Bronchial epithelial cell (primary cell): Measurements from ENCODE around the gene TMEM198. TPM values are rescaled to one million over a fixed set of nuclear protein-coding genes. Genes with fewer than 3 reads are reported as not detected.

Experiments
- DNase-seq: peaks from one replicate; pipeline ENCODE4 v3.0.0-alpha.2; 2010; ENCODE audit warnings: low read depth
- FAIRE-seq: peaks from 2 replicates; lab custom pipeline; 2011; peaks lifted over from hg19 to GRCh38; lab: Jason Lieb, UNC
- H3K27me3 ChIP-seq: 2 replicates; pipeline ENCODE4 v1.5.1; 2011; ENCODE audit warnings: low read length; ENCODE audit not compliant: control insufficient read depth, insufficient read depth
- H3K36me3 ChIP-seq: 2 replicates; pipeline ENCODE4 v1.5.1; 2011; ENCODE audit warnings: low read length; ENCODE audit not compliant: control insufficient read depth, insufficient read depth
- H3K4me3 ChIP-seq: 2 replicates; pipeline ENCODE4 v1.5.1; 2011; ENCODE audit warnings: mild to moderate bottlenecking, low read depth, low read length, control low read depth
- total RNA-seq: library from RNA; depleted of rRNA; stranded (reverse); fragments of >200 nt; gene quantifications from 2 replicates; pipeline ENCODE4 v1.2.1, GENCODE V29; 2014
- TF ChIP-seq, protein P1 (sequence below): IDR thresholded peaks from 2 replicates; pipeline ENCODE4 v1.5.1; 2011; ENCODE audit warnings: mild to moderate bottlenecking, moderate library complexity, low read length, control low read depth, inconsistent platforms; ENCODE audit not compliant: insufficient read depth, severe bottlenecking

Gene TMEM198
- total RNA-seq, 1 donor from 2014 or later, result under 0.01 TPM

GRCh38 chr2:219571311-219572236, 27.7 kb downstream of the TMEM198 start, which contains the start of gene OBSL1:
OBSL1 (minus strand) TSS chr2:219571539; CDS start chr2:219571232, 307 bp downstream.
- DNase-seq, result peak; percentile 77
- TF ChIP-seq, protein P1, sequence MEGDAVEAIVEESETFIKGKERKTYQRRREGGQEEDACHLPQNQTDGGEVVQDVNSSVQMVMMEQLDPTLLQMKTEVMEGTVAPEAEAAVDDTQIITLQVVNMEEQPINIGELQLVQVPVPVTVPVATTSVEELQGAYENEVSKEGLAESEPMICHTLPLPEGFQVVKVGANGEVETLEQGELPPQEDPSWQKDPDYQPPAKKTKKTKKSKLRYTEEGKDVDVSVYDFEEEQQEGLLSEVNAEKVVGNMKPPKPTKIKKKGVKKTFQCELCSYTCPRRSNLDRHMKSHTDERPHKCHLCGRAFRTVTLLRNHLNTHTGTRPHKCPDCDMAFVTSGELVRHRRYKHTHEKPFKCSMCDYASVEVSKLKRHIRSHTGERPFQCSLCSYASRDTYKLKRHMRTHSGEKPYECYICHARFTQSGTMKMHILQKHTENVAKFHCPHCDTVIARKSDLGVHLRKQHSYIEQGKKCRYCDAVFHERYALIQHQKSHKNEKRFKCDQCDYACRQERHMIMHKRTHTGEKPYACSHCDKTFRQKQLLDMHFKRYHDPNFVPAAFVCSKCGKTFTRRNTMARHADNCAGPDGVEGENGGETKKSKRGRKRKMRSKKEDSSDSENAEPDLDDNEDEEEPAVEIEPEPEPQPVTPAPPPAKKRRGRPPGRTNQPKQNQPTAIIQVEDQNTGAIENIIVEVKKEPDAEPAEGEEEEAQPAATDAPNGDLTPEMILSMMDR, result no peak
- FAIRE-seq, result peak; percentile 43
- Histone ChIP-seq H3K27me3 (no peaks in the 10 kb centered on the region), H3K36me3 (peaks cover under 1% of the 10 kb centered on the region), H3K4me3 (peak within 1 kb of the TSS; percentile 66)

DNA sequence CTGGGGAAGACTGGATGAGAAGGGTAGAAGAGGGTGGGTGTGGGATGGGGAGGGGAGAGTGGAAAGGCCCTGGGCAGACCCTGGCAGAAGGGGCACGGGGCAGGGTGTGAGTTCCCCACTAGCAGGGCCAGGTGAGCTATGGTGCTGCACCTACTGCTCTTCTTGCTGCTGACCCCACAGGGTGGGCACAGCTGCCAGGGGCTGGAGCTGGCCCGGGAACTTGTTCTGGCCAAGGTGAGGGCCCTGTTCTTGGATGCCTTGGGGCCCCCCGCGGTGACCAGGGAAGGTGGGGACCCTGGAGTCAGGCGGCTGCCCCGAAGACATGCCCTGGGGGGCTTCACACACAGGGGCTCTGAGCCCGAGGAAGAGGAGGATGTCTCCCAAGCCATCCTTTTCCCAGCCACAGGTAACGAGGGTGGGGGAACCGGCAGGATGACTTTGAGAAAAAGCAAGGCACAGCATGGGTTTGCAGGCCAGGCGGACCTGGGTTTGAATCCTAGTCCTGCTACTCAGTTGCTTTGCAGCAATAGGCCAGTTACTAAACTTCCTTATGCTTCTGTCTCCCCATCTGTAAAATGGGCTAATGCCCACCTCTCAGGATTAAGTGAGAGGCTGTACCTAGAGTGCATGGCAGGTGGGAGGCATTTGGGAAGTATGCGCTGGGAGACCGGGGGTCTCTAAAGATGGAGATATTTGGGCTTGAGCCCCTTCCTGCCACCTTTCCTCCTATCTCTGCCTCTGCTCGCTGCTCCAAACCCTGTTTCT, 28.6 kb downstream of the TMEM198 start, which contains the start of gene INHA:
TSS of gene INHA (plus strand) at position 74 of the 765 bp plus-strand sequence. CDS start at position 139, 65 bp downstream.
- Histone ChIP-seq H3K4me3 (peak within 1 kb of the TSS; percentile 66), H3K27me3 (no peaks in the 10 kb centered on the region), H3K36me3 (no peaks in the 10 kb centered on the region)
- FAIRE-seq (no peak), DNase-seq (no peak)
- TF ChIP-seq, protein P1, result no peak

GRCh38 chr2:219573166-219573565, 29.3 kb downstream of the TMEM198 start:
- DNase-seq (no peak), FAIRE-seq (no peak)
- Histone ChIP-seq H3K36me3 (no peaks in the 10 kb centered on the region), H3K4me3 (no peak overlapping the region), H3K27me3 (no peaks in the 10 kb centered on the region)
- TF ChIP-seq, protein P1, result no peak

- no peaks in the 10 kb centered on the region for H3K27me3 ChIP-seq
- TF ChIP-seq, protein P1, result no peak
Measured at GRCh38 chr2:219574484-219575311, 30.9 kb downstream of the TMEM198 start.

DNA sequence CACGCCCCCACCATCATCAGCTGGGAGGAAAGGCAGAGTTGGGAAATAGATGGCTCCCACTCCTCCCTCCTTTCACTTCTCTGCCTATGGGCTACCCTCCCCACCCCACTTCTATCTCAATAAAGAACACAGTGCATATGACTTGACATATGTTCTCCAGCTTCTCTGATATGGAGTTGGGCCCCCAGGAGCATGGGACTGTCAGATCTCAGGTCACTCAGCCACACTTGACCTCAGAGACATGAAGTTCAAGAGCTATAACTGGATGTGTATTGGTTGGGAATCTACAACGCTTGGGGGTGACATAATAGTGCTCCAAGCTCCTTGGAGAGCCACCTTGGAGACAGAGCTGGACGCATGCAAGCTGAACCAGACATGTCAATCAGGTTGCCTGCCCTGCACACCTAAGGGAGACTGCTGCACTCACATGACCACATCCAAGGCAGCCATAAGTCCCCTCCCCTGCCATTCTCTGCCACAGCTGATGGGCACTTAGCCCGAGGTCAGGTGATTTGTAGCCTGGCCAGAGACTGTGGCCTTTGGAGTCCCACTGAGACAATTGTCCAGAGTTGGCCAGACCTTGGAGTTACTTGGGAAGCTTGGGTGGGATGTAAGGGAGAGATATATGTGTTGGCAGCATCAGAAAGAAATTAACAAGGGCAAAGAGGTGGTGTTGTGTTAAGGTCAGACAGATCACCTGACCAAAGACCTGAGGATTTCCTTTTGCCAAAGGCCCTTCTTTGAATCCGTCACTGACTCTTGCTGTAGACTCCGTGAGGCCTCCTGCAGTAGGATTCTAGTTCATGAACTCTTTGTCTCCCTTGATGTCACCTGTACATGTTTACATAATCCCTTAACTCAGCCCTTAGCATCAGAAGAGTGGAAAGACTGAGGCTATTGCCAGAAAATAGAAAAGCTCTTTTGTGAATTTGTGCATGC, 32.0 kb downstream of the TMEM198 start:
- H3K27me3 ChIP-seq, result no peaks in the 10 kb centered on the region
- TF ChIP-seq, protein P1, result no peak
- no peaks in the 10 kb centered on the region for H3K36me3 ChIP-seq
- no peak overlapping the region for H3K4me3 ChIP-seq
- FAIRE-seq, result no peak
- DNase-seq, result no peak

More at GRCh38 chr2:219574484-219575311, 30.9 kb downstream of the TMEM198 start:
- Histone ChIP-seq H3K4me3 (no peak overlapping the region), H3K36me3 (no peaks in the 10 kb centered on the region)
- DNase-seq (no peak), FAIRE-seq (no peak)
